DMS 273 (cell line): ENCODE data around the gene RTCB.

Experiments used
- DNase-seq: peaks from one replicate; lab custom pipeline; 2025; ENCODE audit not compliant: unreplicated experiment; lab: John Stamatoyannopoulos, UW

RTCB gene

GRCh38 chr22:32411829-32412592 is at the start of gene RTCB:
Gene RTCB (minus strand): TSS chr22:32412247. CDS start chr22:32412156, 91 bp downstream.
- peak; percentile 90 for DNase-seq

GRCh38 chr22:32457031-32457430 is 45.0 kb upstream of the RTCB start:
- DNase-seq, result no peak

GRCh38 chr22:32448980-32449379 is 36.9 kb upstream of the RTCB start:
- no peak for DNase-seq

- DNase-seq, result no peak
These were observed 34.3 kb upstream of the RTCB start for GRCh38 chr22:32446321-32446720.

GRCh38 chr22:32444068-32444467 is 32.0 kb upstream of the RTCB start:
- peak; percentile 26 for DNase-seq

GRCh38 chr22:32430352-32430751 is 18.3 kb upstream of the RTCB start:
- DNase-seq, result no peak

- DNase-seq, result no peak
These were observed 14.8 kb upstream of the RTCB start for GRCh38 chr22:32426881-32427280.

GRCh38 chr22:32423664-32424063 is 11.6 kb upstream of the RTCB start:
- no peak for DNase-seq

- no peak for DNase-seq
These were observed 10.0 kb upstream of the RTCB start for GRCh38 chr22:32422062-32422461.

- no peak for DNase-seq
These were observed 9.4 kb upstream of the RTCB start for GRCh38 chr22:32421484-32421883.

- no peak for DNase-seq
These were observed 5.9 kb upstream of the RTCB start for GRCh38 chr22:32417906-32418305.

- DNase-seq, result no peak
These were observed 4.6 kb upstream of the RTCB start for GRCh38 chr22:32416556-32417085.

- no peak for DNase-seq
These were observed 2.1 kb upstream of the RTCB start for GRCh38 chr22:32414191-32414590.

GRCh38 chr22:32413719-32414118 is 1.7 kb upstream of the RTCB start:
- peak; percentile 5 for DNase-seq

- peak; percentile 17 for DNase-seq
These were observed 645 bp downstream of the RTCB start for GRCh38 chr22:32411402-32411801.

GRCh38 chr22:32410459-32410858 is 1.6 kb downstream of the RTCB start:
- no peak for DNase-seq

GRCh38 chr22:32409977-32410376 is 2.1 kb downstream of the RTCB start:
- DNase-seq, result no peak

- DNase-seq, result no peak
These were observed 4.1 kb downstream of the RTCB start for GRCh38 chr22:32407936-32408335.

GRCh38 chr22:32407312-32407711 is 4.7 kb downstream of the RTCB start:
- DNase-seq, result no peak

GRCh38 chr22:32404021-32404420 is 8.0 kb downstream of the RTCB start:
- no peak for DNase-seq

GRCh38 chr22:32401486-32401885 is 10.6 kb downstream of the RTCB start:
- DNase-seq, result no peak

- DNase-seq, result no peak
These were observed 15.3 kb downstream of the RTCB start for GRCh38 chr22:32396746-32397145.

- DNase-seq, result no peak
These were observed 15.8 kb downstream of the RTCB start for GRCh38 chr22:32396255-32396654.
